Mucosa of stomach (tissue), 1 donor: ENCODE data around the gene PCDHB16.
"Not testable (repeated sequence)": the region's sequence is repeated elsewhere in the genome, so short reads cannot be mapped to it uniquely, and the experiment has no call there.

Experiments used
- H3K27me3 ChIP-seq: one replicate; pipeline ENCODE4 v1.7.0; 2013; ENCODE audit warnings: mild to moderate bottlenecking, low read length; ENCODE audit not compliant: control insufficient read depth, insufficient read depth
- H3K36me3 ChIP-seq: one replicate; pipeline ENCODE4 v1.7.0; 2013; ENCODE audit warnings: low read length; ENCODE audit not compliant: control insufficient read depth, insufficient read depth
- H3K4me1 ChIP-seq: one replicate; pipeline ENCODE4 v1.7.0; 2013; ENCODE audit warnings: mild to moderate bottlenecking, low read length; ENCODE audit not compliant: control insufficient read depth, insufficient read depth
- H3K4me3 ChIP-seq: one replicate; pipeline ENCODE4 v1.7.0; 2013; ENCODE audit warnings: low read length
- H3K9ac ChIP-seq: one replicate; pipeline ENCODE4 v1.7.0; 2013; ENCODE audit warnings: mild to moderate bottlenecking, low read length, moderate library complexity
- H3K9me3 ChIP-seq: one replicate; pipeline ENCODE4 v1.7.0; 2013; ENCODE audit warnings: mild to moderate bottlenecking, low read length, moderate library complexity; ENCODE audit not compliant: control insufficient read depth
- donor health status: Pancreatic carcinoma.

Gene PCDHB16

GRCh38 chr5:141192110-141192725 lies 10.0 kb downstream of the PCDHB16 start, which contains the start of gene PCDHB10:
Gene PCDHB10, plus strand, starts transcription at chr5:141192353. Its CDS starts 200 bp downstream, at chr5:141192553.
- H3K9me3 ChIP-seq: no peaks in the 10 kb centered on the region
- H3K4me1 ChIP-seq: no peaks in the 10 kb centered on the region
- no peaks in the 10 kb centered on the region for H3K27me3 ChIP-seq
- no peak within 1 kb of the TSS for H3K4me3 ChIP-seq
- H3K36me3 ChIP-seq: no peaks in the 10 kb centered on the region
- H3K9ac ChIP-seq: no peak within 1 kb of the TSS

DNA sequence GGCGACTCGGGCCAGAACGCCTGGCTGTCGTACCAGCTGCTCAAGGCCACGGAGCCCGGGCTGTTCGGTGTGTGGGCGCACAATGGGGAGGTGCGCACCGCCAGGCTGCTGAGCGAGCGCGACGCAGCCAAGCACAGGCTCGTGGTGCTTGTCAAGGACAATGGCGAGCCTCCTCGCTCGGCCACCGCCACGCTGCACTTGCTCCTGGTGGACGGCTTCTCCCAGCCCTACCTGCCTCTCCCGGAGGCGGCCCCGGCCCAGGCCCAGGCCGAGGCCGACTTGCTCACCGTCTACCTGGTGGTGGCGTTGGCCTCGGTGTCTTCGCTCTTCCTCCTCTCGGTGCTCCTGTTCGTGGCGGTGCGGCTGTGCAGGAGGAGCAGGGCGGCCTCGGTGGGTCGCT lies 12.1 kb downstream of the PCDHB16 start:
- H3K4me3 ChIP-seq, H3K4me1 ChIP-seq, H3K36me3 ChIP-seq, H3K9me3 ChIP-seq, H3K27me3 ChIP-seq, H3K9ac ChIP-seq: not testable (repeated sequence)

GRCh38 chr5:141196363-141196762 lies 14.2 kb downstream of the PCDHB16 start:
- Histone ChIP-seq H3K27me3 (no peaks in the 10 kb centered on the region), H3K36me3 (no peaks in the 10 kb centered on the region), H3K4me3 (no peak overlapping the region), H3K9ac (no peak overlapping the region), H3K9me3 (no peaks in the 10 kb centered on the region), H3K4me1 (no peaks in the 10 kb centered on the region)

GRCh38 chr5:141199359-141200235 lies 17.4 kb downstream of the PCDHB16 start, which contains the start of gene PCDHB11:
Gene PCDHB11, plus strand, starts transcription at chr5:141199627. Its CDS starts 148 bp downstream, at chr5:141199775.
- Histone ChIP-seq H3K9ac (no peak within 1 kb of the TSS), H3K4me3 (no peak within 1 kb of the TSS), H3K36me3 (no peaks in the 10 kb centered on the region), H3K4me1 (no peaks in the 10 kb centered on the region), H3K9me3 (no peaks in the 10 kb centered on the region), H3K27me3 (no peaks in the 10 kb centered on the region)

DNA sequence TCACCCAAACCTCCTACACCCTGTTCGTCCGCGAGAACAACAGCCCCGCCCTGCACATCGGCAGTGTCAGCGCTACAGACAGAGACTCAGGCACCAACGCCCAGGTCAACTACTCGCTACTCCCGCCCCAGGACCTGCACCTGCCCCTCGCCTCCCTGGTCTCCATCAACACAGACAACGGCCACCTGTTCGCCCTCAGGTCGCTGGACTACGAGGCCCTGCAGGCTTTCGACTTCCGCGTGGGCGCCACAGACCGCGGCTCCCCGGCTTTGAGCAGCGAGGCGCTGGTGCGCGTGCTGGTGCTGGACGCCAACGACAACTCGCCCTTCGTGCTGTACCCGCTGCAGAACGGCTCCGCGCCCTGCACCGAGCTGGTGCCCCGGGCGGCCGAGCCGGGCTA lies 18.9 kb downstream of the PCDHB16 start:
- not testable (repeated sequence) for H3K4me1 ChIP-seq, H3K9ac ChIP-seq, H3K36me3 ChIP-seq, H3K4me3 ChIP-seq, H3K27me3 ChIP-seq, H3K9me3 ChIP-seq

DNA sequence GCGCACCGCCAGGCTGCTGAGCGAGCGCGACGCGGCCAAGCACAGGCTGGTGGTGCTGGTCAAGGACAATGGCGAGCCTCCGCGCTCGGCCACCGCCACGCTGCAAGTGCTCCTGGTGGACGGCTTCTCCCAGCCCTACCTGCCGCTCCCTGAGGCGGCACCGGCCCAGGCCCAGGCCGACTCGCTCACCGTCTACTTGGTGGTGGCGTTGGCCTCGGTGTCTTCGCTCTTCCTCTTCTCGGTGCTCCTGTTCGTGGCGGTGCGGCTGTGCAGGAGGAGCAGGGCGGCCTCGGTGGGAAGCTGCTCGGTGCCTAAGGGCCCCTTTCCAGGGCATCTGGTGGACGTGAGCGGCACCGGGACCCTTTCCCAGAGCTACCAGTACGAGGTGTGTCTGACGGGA lies 19.5 kb downstream of the PCDHB16 start:
- H3K36me3 ChIP-seq, H3K27me3 ChIP-seq, H3K9ac ChIP-seq, H3K4me1 ChIP-seq, H3K9me3 ChIP-seq, H3K4me3 ChIP-seq: not testable (repeated sequence)

- no peak within 1 kb of the TSS for H3K4me3 ChIP-seq
Observed at GRCh38 chr5:141208478-141208877, 26.3 kb downstream of the PCDHB16 start, which contains the start of gene PCDHB12. Gene PCDHB12, plus strand, starts transcription at chr5:141208719. Its CDS starts 189 bp downstream, at chr5:141208908.

GRCh38 chr5:141210281-141210680 lies 28.1 kb downstream of the PCDHB16 start:
- H3K9me3 ChIP-seq, H3K4me1 ChIP-seq, H3K9ac ChIP-seq, H3K4me3 ChIP-seq, H3K36me3 ChIP-seq, H3K27me3 ChIP-seq: not testable (repeated sequence)

More at GRCh38 chr5:141208478-141208877, 26.3 kb downstream of the PCDHB16 start, which contains the start of gene PCDHB12:
- H3K9ac ChIP-seq: no peak within 1 kb of the TSS
- H3K27me3 ChIP-seq: no peaks in the 10 kb centered on the region
- H3K36me3 ChIP-seq: no peaks in the 10 kb centered on the region
- no peaks in the 10 kb centered on the region for H3K4me1 ChIP-seq
- H3K9me3 ChIP-seq: no peaks in the 10 kb centered on the region

- not testable (repeated sequence) for H3K4me3 ChIP-seq, H3K9me3 ChIP-seq, H3K36me3 ChIP-seq, H3K4me1 ChIP-seq, H3K27me3 ChIP-seq, H3K9ac ChIP-seq
Observed at GRCh38 chr5:141210849-141211248, 28.7 kb downstream of the PCDHB16 start.

GRCh38 chr5:141213656-141214339 lies 31.6 kb downstream of the PCDHB16 start, which contains the start of gene PCDHB13:
Gene PCDHB13, plus strand, starts transcription at chr5:141213919. Its CDS starts 205 bp downstream, at chr5:141214124.
- H3K9ac ChIP-seq, H3K36me3 ChIP-seq, H3K27me3 ChIP-seq, H3K4me1 ChIP-seq, H3K9me3 ChIP-seq, H3K4me3 ChIP-seq: not testable (repeated sequence)

DNA sequence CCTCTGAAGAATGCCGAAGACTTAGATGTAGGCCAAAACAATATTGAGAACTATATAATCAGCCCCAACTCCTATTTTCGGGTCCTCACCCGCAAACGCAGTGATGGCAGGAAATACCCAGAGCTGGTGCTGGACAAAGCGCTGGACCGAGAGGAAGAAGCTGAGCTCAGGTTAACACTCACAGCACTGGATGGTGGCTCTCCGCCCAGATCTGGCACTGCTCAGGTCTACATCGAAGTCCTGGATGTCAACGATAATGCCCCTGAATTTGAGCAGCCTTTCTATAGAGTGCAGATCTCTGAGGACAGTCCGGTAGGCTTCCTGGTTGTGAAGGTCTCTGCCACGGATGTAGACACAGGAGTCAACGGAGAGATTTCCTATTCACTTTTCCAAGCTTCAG lies 32.4 kb downstream of the PCDHB16 start:
- H3K4me3 ChIP-seq, H3K9me3 ChIP-seq, H3K4me1 ChIP-seq, H3K9ac ChIP-seq, H3K27me3 ChIP-seq, H3K36me3 ChIP-seq: not testable (repeated sequence)

GRCh38 chr5:141215504-141215903 lies 33.3 kb downstream of the PCDHB16 start:
- H3K4me3 ChIP-seq, H3K4me1 ChIP-seq, H3K9ac ChIP-seq, H3K36me3 ChIP-seq, H3K9me3 ChIP-seq, H3K27me3 ChIP-seq: not testable (repeated sequence)
